Effector memory CD4-positive, alpha-beta T cell (primary cell): ENCODE results near the gene NKX6-2.

Experiments
- DNase-seq, 3 donors: peaks; one replicate each; pipeline ENCODE4 v3.0.0-alpha.2; 2020
- H3K27ac ChIP-seq: 2 replicates; pipeline ENCODE4 v1.7.0; 2013; ENCODE audit warnings: mild to moderate bottlenecking, low read length, moderate library complexity; ENCODE audit not compliant: insufficient read depth, poor library complexity, severe bottlenecking
- H3K27me3 ChIP-seq: replicated peaks from 2 replicates; pipeline ENCODE4 v1.7.0; 2013; ENCODE audit warnings: mild to moderate bottlenecking, low read length; ENCODE audit not compliant: insufficient read depth, control insufficient read depth, poor library complexity, severe bottlenecking
- H3K36me3 ChIP-seq: 2 replicates; pipeline ENCODE4 v1.7.0; 2013; ENCODE audit warnings: mild to moderate bottlenecking, low read length, moderate library complexity; ENCODE audit not compliant: control insufficient read depth, insufficient read depth
- H3K4me1 ChIP-seq: 2 replicates; pipeline ENCODE4 v1.7.0; 2013; ENCODE audit warnings: low read length, mild to moderate bottlenecking; ENCODE audit not compliant: control insufficient read depth, insufficient read depth, poor library complexity, severe bottlenecking
- H3K4me3 ChIP-seq: 2 replicates; pipeline ENCODE4 v1.7.0; 2013; ENCODE audit warnings: low read length, low read depth, mild to moderate bottlenecking; ENCODE audit not compliant: insufficient read depth, poor library complexity, severe bottlenecking
- H3K9me3 ChIP-seq: 2 replicates; pipeline ENCODE4 v1.7.0; 2013; ENCODE audit warnings: mild to moderate bottlenecking, low read length, moderate library complexity; ENCODE audit not compliant: control insufficient read depth

The NKX6-2 gene

DNA sequence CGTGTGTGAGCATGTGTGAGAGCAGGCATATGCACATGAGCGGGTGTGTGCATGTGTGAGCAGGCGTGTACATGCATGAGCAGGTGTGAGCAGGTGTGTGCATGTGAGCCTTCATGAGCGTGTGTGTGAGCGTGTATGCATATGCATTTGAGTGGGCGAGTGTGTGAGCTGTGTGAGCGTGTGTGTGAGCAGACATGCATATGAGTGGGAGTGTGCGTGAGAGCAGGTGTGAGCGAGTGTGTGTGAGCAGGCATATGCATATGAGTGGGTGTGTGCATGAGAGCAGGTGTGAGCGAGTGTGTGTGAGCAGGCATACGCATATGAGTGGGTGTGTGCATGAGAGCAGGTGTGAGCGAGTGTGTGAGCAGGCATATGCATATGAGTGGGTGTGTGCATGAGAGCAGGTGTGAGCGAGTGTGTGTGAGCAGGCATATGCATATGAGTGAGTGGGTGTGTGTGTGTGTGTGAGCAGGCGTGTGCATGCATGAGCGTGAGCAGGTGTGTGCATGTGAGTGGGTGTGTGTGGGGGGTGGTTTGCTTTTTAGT, 30.7 kb downstream of the NKX6-2 start:
- no peaks in the 10 kb centered on the region for H3K4me1 ChIP-seq
- no peak for DNase-seq
- no peaks in the 10 kb centered on the region for H3K27me3 ChIP-seq
- H3K27ac ChIP-seq: no peak overlapping the region
- no peak overlapping the region for H3K4me3 ChIP-seq
- H3K9me3 ChIP-seq: no peaks in the 10 kb centered on the region
- peaks cover 22% of the 10 kb centered on the region for H3K36me3 ChIP-seq

DNA sequence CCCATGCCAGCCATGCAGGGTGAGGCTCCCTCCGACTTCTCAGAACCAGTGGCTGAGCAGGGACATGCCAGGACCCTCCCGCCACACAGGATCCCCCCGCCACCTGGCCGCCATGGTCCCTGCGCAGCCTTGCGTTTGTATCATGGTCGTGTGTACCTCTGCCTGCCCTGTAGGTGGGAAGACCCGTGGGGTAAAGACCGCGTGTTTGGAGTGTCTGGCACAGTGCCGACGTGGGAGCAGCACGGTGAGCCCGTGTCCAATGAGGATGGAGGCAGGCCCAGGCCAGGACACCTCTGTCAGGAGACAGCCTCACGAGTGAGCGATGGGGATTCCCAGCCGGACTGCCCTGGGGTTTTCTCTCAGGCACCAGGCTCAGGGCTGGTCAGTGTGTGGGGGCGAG, 31.9 kb downstream of the NKX6-2 start:
- Histone ChIP-seq H3K36me3 (peaks cover 26% of the 10 kb centered on the region), H3K4me3 (no peak overlapping the region), H3K27me3 (no peaks in the 10 kb centered on the region), H3K27ac (no peak overlapping the region), H3K4me1 (no peaks in the 10 kb centered on the region), H3K9me3 (no peaks in the 10 kb centered on the region)
- no peak for DNase-seq

DNA sequence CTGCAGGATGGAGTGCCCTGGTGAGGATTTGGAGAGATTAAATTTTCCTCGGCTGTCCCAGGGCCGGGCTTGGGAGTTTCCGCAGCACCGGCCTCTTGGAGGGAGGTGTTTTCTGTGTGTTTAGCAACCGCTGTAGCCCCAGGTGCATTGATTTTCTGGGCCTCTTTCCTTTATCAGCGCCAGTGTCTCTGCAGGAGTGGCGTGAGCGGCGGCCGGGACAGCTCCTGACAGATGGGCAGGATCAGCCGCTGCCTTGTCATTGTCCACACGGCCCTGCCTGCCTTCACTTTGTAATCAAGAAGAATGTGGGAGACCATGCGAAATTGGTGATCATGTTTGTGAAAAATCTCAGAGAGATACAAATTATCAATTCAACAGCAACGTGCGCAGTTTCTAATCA, 32.4 kb downstream of the NKX6-2 start:
- H3K36me3 ChIP-seq: peaks cover 21% of the 10 kb centered on the region

DNA sequence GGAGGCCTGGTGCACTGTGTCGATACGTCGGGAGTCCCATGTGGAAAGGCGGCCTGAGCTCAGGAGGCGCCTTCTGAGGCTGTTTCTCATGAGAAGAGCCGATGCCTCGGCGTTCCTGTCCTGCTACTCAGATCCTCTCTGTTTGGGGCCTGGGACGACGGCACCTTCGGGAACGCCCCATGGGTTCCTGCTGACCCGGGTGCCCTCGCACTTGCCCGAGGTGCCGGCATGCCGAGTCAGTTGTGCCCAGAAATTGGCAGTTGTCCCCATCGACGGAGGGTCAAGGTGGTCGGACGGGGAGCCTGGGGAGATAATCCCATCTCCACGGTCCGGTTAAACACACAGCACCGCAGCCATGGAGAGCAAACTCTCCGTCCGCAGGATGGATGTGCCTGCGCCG, 33.0 kb downstream of the NKX6-2 start:
- H3K27me3 ChIP-seq: no peaks in the 10 kb centered on the region
- peaks cover 19% of the 10 kb centered on the region for H3K36me3 ChIP-seq
- DNase-seq: no peak
- no peak overlapping the region for H3K27ac ChIP-seq
- no peaks in the 10 kb centered on the region for H3K4me1 ChIP-seq
- H3K9me3 ChIP-seq: no peaks in the 10 kb centered on the region
- no peak overlapping the region for H3K4me3 ChIP-seq

More for the DNA sequence above, 32.4 kb downstream of the NKX6-2 start:
- DNase-seq: no peak
- no peak overlapping the region for H3K4me3 ChIP-seq
- H3K27ac ChIP-seq: no peak overlapping the region
- H3K9me3 ChIP-seq: no peaks in the 10 kb centered on the region
- H3K27me3 ChIP-seq: no peaks in the 10 kb centered on the region
- no peaks in the 10 kb centered on the region for H3K4me1 ChIP-seq

DNA sequence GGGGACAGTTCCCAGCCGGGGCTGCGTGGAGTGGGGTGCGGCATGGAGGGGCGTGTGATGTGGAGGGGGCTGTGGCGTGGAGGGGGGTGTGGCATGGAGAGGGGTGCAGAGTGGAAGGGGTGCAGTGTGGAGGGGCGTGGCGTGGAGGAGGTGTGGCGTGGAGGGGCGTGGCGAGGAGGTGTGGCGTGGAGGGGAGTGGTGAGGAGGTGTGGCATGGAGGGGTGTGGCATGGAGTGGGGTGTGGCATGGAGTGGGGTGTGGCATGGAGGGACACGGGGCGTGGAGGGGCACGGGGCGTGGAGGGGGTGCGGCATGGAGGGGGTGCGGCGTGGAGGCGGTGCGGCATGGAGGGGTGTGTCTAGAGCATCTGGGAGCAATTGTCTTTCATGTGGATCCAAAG, 33.6 kb downstream of the NKX6-2 start:
- DNase-seq: no peak
- Histone ChIP-seq H3K27ac (no peak overlapping the region), H3K27me3 (no peaks in the 10 kb centered on the region), H3K9me3 (no peaks in the 10 kb centered on the region), H3K4me1 (no peaks in the 10 kb centered on the region), H3K4me3 (no peak overlapping the region), H3K36me3 (peaks cover 19% of the 10 kb centered on the region)

DNA sequence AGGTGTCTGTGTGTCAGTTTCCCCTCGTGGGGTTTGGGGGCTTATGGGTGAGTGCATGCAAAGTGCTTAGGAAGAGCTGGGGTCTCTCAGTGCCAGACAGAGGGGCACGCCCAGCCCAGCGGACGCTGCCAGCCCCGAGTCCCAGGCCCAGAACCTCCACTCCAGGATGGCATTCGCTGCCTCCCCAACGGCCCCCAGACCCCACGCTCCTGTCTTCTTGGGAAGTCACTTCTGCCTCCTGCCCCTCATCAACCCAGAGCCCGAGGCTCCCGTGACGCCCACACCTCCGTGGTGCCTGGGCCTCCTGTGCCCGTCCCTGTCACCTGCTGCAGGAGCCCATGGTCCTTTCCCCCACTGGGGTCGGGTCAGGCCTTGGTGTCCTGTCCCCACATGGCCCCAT, 35.0 kb downstream of the NKX6-2 start:
- H3K36me3 ChIP-seq: peaks cover 19% of the 10 kb centered on the region
- H3K27me3 ChIP-seq: no peaks in the 10 kb centered on the region
- no peaks in the 10 kb centered on the region for H3K9me3 ChIP-seq
- H3K27ac ChIP-seq: no peak overlapping the region
- no peak overlapping the region for H3K4me3 ChIP-seq
- H3K4me1 ChIP-seq: no peaks in the 10 kb centered on the region
- DNase-seq: no peak

DNA sequence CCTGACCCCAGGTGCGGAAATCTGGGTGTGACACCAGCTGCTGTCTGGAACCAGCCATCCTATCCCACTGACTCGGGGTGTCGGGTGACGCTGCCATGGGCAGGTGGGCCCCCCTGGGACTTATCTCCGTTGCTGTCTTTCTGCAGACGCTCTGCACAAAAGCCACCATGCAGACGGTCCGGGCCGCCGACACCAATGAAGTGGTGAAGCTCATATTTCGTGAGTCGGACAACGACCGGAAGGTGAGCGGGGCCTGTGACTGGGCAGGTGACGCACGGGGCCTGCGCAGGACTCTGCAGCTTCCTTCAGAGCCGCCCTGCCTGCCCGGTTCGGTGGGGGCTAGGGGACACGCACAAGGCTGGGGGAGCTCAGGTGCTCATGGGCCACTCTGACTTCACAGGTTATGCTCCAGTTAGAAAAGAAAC, 36.6 kb downstream of the NKX6-2 start:
- Histone ChIP-seq H3K36me3 (peaks cover 14% of the 10 kb centered on the region), H3K9me3 (no peaks in the 10 kb centered on the region), H3K4me1 (no peaks in the 10 kb centered on the region), H3K4me3 (no peak overlapping the region), H3K27me3 (no peaks in the 10 kb centered on the region), H3K27ac (no peak overlapping the region)
- no peak for DNase-seq

DNA sequence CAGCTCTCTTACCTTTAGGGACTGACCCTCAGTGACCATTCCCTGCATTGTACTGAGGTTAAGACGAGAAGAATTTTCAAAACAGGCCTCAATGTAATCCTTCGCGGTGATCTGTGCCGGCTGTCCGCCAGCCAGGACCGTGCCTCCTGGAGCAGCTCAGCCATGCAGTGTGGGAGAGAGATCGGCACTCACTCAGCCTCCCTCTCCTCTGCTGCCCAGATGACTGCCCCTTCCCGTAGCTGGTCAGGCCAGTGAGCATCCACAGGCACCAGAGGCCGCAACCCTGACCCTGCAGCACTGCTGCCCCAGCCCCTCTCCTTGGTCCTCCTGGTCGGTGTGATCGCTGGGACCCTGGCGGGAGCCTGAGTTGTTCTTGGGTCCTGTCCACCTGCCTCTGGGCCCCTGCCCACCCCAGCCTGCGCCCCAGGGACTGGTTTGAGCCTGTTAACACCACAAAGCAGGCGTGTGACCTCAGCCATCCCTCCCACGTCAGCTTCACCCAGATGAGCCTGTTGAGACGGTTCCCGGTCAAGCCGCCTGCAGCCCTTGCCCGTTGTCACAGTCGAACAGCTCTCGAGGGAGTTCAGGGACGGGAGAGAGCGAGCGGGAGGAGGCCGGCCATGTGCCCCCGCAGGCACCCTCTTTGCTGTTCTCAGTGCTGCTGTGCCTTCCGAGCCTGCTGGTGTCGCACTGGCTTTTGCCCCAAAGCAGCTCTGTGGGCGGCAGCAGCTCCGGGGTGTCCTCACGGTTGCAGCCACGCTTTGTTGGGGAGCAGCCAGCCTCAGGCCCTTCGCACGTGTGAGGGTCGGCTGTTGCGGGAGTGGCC, 37.2 kb downstream of the NKX6-2 start:
- Histone ChIP-seq H3K27ac (no peak overlapping the region), H3K9me3 (no peaks in the 10 kb centered on the region), H3K27me3 (no peaks in the 10 kb centered on the region), H3K4me3 (no peak overlapping the region), H3K4me1 (no peaks in the 10 kb centered on the region), H3K36me3 (peaks cover 14% of the 10 kb centered on the region)
- no peak for DNase-seq

DNA sequence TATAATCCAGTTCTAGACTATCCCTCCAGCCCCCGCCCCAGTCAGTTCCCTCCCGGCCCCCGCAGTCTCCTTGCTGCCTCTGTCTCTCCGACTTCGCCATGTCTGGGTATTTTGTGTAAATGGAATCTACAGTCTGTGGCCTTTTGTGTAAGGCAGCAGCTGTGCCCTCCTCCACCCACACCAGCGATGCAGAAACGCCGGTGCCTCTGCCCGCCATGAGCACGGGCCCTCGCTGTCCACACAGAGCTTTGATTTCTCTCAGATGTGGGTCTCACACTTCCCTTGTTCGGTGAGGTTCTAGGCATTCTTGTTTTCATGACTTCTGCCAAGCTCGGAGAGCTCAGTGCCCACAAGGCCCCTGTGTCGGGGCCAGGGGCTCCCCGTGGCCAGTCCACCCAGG, 37.8 kb downstream of the NKX6-2 start:
- DNase-seq: no peak
- Histone ChIP-seq H3K27ac (no peak overlapping the region), H3K4me3 (no peak overlapping the region), H3K36me3 (peaks cover 8% of the 10 kb centered on the region), H3K27me3 (no peaks in the 10 kb centered on the region), H3K4me1 (no peaks in the 10 kb centered on the region), H3K9me3 (no peaks in the 10 kb centered on the region)

DNA sequence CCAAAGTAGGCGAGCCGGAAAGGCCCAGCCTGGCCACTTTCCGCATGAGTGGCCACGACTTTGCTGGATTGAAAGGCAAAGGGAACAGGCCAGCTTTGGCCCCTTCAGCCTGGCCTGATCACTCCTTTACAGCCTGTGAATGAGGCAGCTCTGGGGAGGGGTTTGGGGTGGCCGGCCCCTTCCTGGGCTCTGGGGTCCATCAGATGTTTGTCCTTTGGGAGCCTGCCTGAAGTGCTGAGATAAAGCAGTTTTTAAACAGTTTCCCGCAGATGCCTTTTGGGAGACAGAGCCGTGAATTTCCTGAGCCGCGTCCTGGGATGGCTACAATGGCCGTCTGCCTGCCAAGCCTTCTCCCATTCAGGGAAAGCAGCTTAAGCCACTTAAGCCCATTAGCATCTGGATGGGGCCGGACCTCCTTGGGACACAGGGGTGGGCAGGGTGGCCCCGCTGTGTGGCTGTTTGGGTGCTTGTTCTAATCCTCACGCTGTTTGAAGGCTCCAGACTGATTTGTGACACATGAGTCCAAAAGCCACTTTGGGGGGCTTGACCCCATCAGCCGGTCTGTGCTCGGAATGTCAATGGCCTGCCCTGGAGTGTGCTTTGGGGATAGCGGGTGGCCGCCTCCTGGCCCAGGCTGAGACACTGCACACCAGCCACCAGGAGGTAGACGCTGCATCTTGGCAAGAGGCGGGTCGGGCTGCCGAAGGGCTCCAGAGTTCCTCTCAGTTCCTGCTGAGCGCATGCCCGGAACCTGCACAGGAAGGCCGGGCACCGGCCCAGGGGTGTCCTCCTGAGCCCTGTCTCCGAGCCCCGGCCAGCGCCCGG, 38.9 kb downstream of the NKX6-2 start:
- no peak overlapping the region for H3K27ac ChIP-seq
- no peaks in the 10 kb centered on the region for H3K4me1 ChIP-seq
- H3K9me3 ChIP-seq: no peaks in the 10 kb centered on the region
- H3K36me3 ChIP-seq: peaks cover 4% of the 10 kb centered on the region
- no peak overlapping the region for H3K4me3 ChIP-seq
- H3K27me3 ChIP-seq: no peaks in the 10 kb centered on the region
- no peak for DNase-seq
